ENCODE data around the gene KDM6A. TPM values are rescaled to one million over a fixed set of nuclear protein-coding genes. Genes with fewer than 3 reads are reported as not detected.

KDM6A gene
- total and polyA plus RNA-seq, 9 of the 15 experiments (the other 6 are each of a cell fraction or from before 2014, with no cell fraction given), result 8.4 to 34.3 (median 22.9) TPM

DNA sequence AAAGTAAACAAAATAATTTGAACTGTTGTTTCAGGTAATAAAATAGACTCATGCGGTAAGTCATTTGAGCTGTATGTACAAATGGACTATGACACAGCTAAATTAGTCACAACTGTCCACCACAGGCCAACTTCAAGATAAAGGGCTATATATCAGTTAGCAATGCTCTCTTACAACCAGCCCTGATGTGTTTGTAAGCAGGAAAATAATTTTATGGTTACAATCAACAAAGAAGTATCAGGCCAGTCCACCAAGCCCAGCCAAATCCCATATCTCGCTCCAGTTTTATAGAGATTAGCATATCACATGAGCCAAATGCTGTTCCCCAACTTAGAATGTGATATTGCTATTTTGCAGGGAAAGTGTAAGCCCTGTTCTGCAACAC lies 29.7 kb upstream of the KDM6A start (continued):
- TF ChIP-seq, protein P1, sequence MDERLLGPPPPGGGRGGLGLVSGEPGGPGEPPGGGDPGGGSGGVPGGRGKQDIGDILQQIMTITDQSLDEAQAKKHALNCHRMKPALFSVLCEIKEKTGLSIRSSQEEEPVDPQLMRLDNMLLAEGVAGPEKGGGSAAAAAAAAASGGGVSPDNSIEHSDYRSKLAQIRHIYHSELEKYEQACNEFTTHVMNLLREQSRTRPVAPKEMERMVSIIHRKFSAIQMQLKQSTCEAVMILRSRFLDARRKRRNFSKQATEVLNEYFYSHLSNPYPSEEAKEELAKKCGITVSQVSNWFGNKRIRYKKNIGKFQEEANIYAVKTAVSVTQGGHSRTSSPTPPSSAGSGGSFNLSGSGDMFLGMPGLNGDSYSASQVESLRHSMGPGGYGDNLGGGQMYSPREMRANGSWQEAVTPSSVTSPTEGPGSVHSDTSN (CRISPR knock-in tag; IDR thresholded peaks at IDR 0.05; ENCODE audit: low read depth), result no peak
- TF ChIP-seq, protein P1 (tag; conservative IDR thresholded peaks at IDR 0.05; ENCODE audit: low read depth), result peak; percentile 60
- TF ChIP-seq BRCA1 (IDR thresholded peaks at IDR 0.05) (no peak), BRCA1 (CRISPR knock-in tag; IDR thresholded peaks at IDR 0.05) (no peak), GTF2E2 (tag; IDR thresholded peaks at IDR 0.05) (no peak), ZFP30 (CRISPR knock-in tag; IDR thresholded peaks at IDR 0.05; ENCODE audit: borderline replicate concordance) (no peak), CXXC5 (CRISPR knock-in tag; IDR thresholded peaks at IDR 0.05) (no peak), CHD1 (IDR thresholded peaks at IDR 0.05; ENCODE audit: low read length) (no peak), BCL6 (CRISPR knock-in tag; IDR thresholded peaks at IDR 0.05) (no peak), HNRNPL (IDR thresholded peaks at IDR 0.05; ENCODE audit: low read depth, low read length) (no peak), HDGF (IDR thresholded peaks at IDR 0.05) (no peak), NONO (IDR thresholded peaks at IDR 0.05; ENCODE audit: low read depth in 2 of 2, low read length in 1 of 2) (no peak), MAFK (IDR thresholded peaks at IDR 0.05; ENCODE audit: low read length) (peak; percentile 66), NFYB (IDR thresholded peaks at IDR 0.05; ENCODE audit: extremely low read depth, insufficient read length) (no peak), RAD21 (CRISPR knock-in tag; conservative IDR thresholded peaks at IDR 0.05 in 1 of 2, IDR thresholded peaks at IDR 0.05 in 1 of 2) (no peak), LCOR (CRISPR knock-in tag; IDR thresholded peaks at IDR 0.05) (peak; percentile 63; the same call in 1 of the 2 replicates), CCNT2 (IDR thresholded peaks at IDR 0.05; ENCODE audit: borderline replicate concordance, extremely low read depth, insufficient read length, low read depth, low read length) (peak; percentile 34)
- TF ChIP-seq, protein P2, sequence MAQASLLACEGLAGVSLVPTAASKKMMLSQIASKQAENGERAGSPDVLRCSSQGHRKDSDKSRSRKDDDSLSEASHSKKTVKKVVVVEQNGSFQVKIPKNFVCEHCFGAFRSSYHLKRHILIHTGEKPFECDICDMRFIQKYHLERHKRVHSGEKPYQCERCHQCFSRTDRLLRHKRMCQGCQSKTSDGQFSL (CRISPR knock-in tag; IDR thresholded peaks at IDR 0.05), result no peak
- TF ChIP-seq, protein P2 (tag; IDR thresholded peaks at IDR 0.05), result no peak
- TF ChIP-seq, protein P3, sequence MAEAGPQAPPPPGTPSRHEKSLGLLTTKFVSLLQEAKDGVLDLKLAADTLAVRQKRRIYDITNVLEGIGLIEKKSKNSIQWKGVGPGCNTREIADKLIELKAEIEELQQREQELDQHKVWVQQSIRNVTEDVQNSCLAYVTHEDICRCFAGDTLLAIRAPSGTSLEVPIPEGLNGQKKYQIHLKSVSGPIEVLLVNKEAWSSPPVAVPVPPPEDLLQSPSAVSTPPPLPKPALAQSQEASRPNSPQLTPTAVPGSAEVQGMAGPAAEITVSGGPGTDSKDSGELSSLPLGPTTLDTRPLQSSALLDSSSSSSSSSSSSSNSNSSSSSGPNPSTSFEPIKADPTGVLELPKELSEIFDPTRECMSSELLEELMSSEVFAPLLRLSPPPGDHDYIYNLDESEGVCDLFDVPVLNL (CRISPR knock-in tag; IDR thresholded peaks at IDR 0.05; ENCODE audit: low read depth), result no peak
- TF ChIP-seq, protein P4, sequence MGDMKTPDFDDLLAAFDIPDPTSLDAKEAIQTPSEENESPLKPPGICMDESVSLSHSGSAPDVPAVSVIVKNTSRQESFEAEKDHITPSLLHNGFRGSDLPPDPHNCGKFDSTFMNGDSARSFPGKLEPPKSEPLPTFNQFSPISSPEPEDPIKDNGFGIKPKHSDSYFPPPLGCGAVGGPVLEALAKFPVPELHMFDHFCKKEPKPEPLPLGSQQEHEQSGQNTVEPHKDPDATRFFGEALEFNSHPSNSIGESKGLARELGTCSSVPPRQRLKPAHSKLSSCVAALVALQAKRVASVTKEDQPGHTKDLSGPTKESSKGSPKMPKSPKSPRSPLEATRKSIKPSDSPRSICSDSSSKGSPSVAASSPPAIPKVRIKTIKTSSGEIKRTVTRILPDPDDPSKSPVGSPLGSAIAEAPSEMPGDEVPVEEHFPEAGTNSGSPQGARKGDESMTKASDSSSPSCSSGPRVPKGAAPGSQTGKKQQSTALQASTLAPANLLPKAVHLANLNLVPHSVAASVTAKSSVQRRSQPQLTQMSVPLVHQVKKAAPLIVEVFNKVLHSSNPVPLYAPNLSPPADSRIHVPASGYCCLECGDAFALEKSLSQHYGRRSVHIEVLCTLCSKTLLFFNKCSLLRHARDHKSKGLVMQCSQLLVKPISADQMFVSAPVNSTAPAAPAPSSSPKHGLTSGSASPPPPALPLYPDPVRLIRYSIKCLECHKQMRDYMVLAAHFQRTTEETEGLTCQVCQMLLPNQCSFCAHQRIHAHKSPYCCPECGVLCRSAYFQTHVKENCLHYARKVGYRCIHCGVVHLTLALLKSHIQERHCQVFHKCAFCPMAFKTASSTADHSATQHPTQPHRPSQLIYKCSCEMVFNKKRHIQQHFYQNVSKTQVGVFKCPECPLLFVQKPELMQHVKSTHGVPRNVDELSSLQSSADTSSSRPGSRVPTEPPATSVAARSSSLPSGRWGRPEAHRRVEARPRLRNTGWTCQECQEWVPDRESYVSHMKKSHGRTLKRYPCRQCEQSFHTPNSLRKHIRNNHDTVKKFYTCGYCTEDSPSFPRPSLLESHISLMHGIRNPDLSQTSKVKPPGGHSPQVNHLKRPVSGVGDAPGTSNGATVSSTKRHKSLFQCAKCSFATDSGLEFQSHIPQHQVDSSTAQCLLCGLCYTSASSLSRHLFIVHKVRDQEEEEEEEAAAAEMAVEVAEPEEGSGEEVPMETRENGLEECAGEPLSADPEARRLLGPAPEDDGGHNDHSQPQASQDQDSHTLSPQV (IDR thresholded peaks at IDR 0.05), result peak; percentile 77; the same call in 1 of the 2 replicates
